K562 (cell line): ENCODE measurements around the gene CPEB1. TPM values are rescaled to one million over a fixed set of nuclear protein-coding genes. Genes with fewer than 3 reads are reported as not detected.

Experiments used
- ATAC-seq: fragments of 200-7000 bp; cut with Tn5 transposase; 3 replicates; pipeline ENCODE4 v1.9.1; 2020; ENCODE audit warnings: moderate library complexity
- BruUV-seq: library from RNA; stranded (reverse); fragments of 400-500 nt; replicated peaks from 2 replicates; lab custom pipeline; 2021; lab: Mats Ljungman, UMichigan
- CTCF ChIA-PET: fragments of 300-600 bp; formaldehyde crosslinking; extraction: SDS; loops from one replicate; lab custom pipeline; 2021; ENCODE audit warnings: low intra/inter-chr PET ratio; lab: Yijun Ruan, JAX
- POLR2A ChIA-PET: fragments of 300-600, 350-650 bp; sonication (Branson Sonifier 250); formaldehyde crosslinking; extraction: SDS; loops from one replicate; lab custom pipeline; 2021; ENCODE audit warnings: antibody characterized with exemption, inconsistent platforms; lab: Yijun Ruan, JAX
- DNase-seq, 4 experiments: peaks; one replicate each; pipeline versions ENCODE4 v3.0.0 to v3.0.0-alpha.2; 2011 to 2018; ENCODE audit warnings: low spot score in 3 of 4, mixed read lengths in 3 of 4; ENCODE audit errors: extremely low read depth in 1 of 4
- FAIRE-seq: peaks from 2 replicates; lab custom pipeline; 2011; peaks lifted over from hg19 to GRCh38; lab: Jason Lieb, UNC
- H2AFZ ChIP-seq: 2 replicates; pipeline ENCODE4 v1.6.0; 2011; ENCODE audit warnings: low read depth, low read length, control low read depth, inconsistent platforms
- H3K27ac ChIP-seq: fragments of 200-600 bp; 3 replicates; pipeline ENCODE4 v1.8.0; 2011; ENCODE audit warnings: low read depth, mild to moderate bottlenecking, control low read depth, inconsistent platforms, low read length, moderate library complexity, mixed read lengths; ENCODE audit errors: extremely low read depth
- H3K27me3 ChIP-seq, 2 experiments: fragments of 300-600 bp in 1 of 2; 2 replicates in 1 of 2; 3 replicates in 1 of 2; pipeline versions ENCODE4 v1.6.0 to v1.8.0; 2011; ENCODE audit warnings: inconsistent platforms in 2 of 2, low read length in 2 of 2, mild to moderate bottlenecking in 1 of 2, mixed read lengths in 1 of 2, moderate library complexity in 1 of 2; ENCODE audit not compliant: control insufficient read depth in 2 of 2, insufficient read depth in 2 of 2
- H3K36me3 ChIP-seq: fragments of 300-600 bp; 3 replicates; pipeline ENCODE4 v1.8.0; 2011; ENCODE audit warnings: mild to moderate bottlenecking, low read length, inconsistent platforms; ENCODE audit not compliant: control insufficient read depth, insufficient read depth
- H3K4me1 ChIP-seq, 2 experiments: fragments of 200-600 bp in 1 of 2; replicated peaks in 1 of 2; 2 replicates in 1 of 2; 3 replicates in 1 of 2; pipeline versions ENCODE4 v1.5.1 to v1.8.0; 2011; ENCODE audit warnings: inconsistent platforms in 2 of 2, low read length in 2 of 2, mild to moderate bottlenecking in 1 of 2, mixed read lengths in 1 of 2, moderate library complexity in 1 of 2; ENCODE audit not compliant: control insufficient read depth in 2 of 2, insufficient read depth in 2 of 2
- H3K4me2 ChIP-seq: 2 replicates; pipeline ENCODE4 v1.6.1; 2011; ENCODE audit warnings: low read length, control low read depth, inconsistent platforms, mixed read lengths; ENCODE audit not compliant: insufficient read depth
- H3K4me3 ChIP-seq: fragments of 200-600 bp; sonication (generic), shearing (Covaris generic); 2 replicates; pipeline ENCODE4 v1.5.1; 2016; ENCODE audit warnings: control low read depth, inconsistent platforms
- H3K79me2 ChIP-seq: fragments of 200-600 bp; 3 replicates; pipeline ENCODE4 v1.8.0; 2011; ENCODE audit warnings: low read length, inconsistent platforms; ENCODE audit not compliant: control insufficient read depth, insufficient read depth
- H3K9ac ChIP-seq, 2 experiments: 2 replicates each; pipeline versions ENCODE4 v1.6.0 to v1.6.1; 2011; ENCODE audit warnings: low read depth in 2 of 2, low read length in 2 of 2, control low read depth in 1 of 2, inconsistent platforms in 1 of 2, mild to moderate bottlenecking in 1 of 2, mixed read lengths in 1 of 2; ENCODE audit not compliant: insufficient read depth in 1 of 2
- H3K9me1 ChIP-seq: one replicate; pipeline ENCODE4 v1.6.0; 2011; ENCODE audit warnings: inconsistent platforms, mild to moderate bottlenecking, low read length, moderate library complexity; ENCODE audit not compliant: control insufficient read depth, insufficient read depth
- H3K9me3 ChIP-seq: replicated peaks from 2 replicates; pipeline ENCODE4 v1.5.1; 2011; ENCODE audit warnings: low read depth, low read length, inconsistent platforms; ENCODE audit not compliant: control insufficient read depth, insufficient read depth
- H4K20me1 ChIP-seq: replicated peaks from 2 replicates; pipeline ENCODE4 v1.6.1; 2011; ENCODE audit warnings: low read length, inconsistent platforms, mixed read lengths; ENCODE audit not compliant: control insufficient read depth, insufficient read depth
- ELK3 ChIP-seq: fragments of 450-650 bp; formaldehyde crosslinking; IDR thresholded peaks from 2 replicates; pipeline ENCODE4 v1.4.0; 2020; ENCODE audit warnings: mild to moderate bottlenecking
- FOXA3 ChIP-seq, 2 experiments: fragments of 450-650 bp in 1 of 2; sonication (generic) in 1 of 2; formaldehyde crosslinking; IDR thresholded peaks in 1 of 2; conservative IDR thresholded peaks in 1 of 2; 2 replicates each; pipeline versions ENCODE4 v1.4.0 to v1.8.0; 2020 to 2022; ENCODE audit warnings: mild to moderate bottlenecking in 2 of 2, missing genetic modification reagents in 1 of 2
- FOXK2 ChIP-seq, 2 experiments: fragments of 450-650 bp; IDR thresholded peaks in 1 of 2; conservative IDR thresholded peaks in 1 of 2; 2 replicates each; pipeline ENCODE4 v1.6.1; 2016; ENCODE audit warnings: low read depth in 2 of 2, mild to moderate bottlenecking in 1 of 2
- LEF1 ChIP-seq: fragments of 450-650 bp; IDR thresholded peaks from 2 replicates; pipeline ENCODE4 v1.6.1; 2016; ENCODE audit warnings: mild to moderate bottlenecking
- NR4A1 ChIP-seq, 2 experiments: fragments of 250-450 bp in 1 of 2; fragments of 450-650 bp in 1 of 2; sonication (Bioruptor Pico) in 1 of 2; IDR thresholded peaks; 2 replicates each; pipeline versions ENCODE4 v1.4.0 to v1.6.1; 2016 to 2020; ENCODE audit warnings: mild to moderate bottlenecking in 2 of 2, missing compliant biosample characterization in 1 of 2, missing genetic modification characterization in 1 of 2, moderate library complexity in 1 of 2
- PHF20 ChIP-seq: fragments of 450-650 bp; IDR thresholded peaks from 2 replicates; pipeline ENCODE4 v1.6.1; 2018; ENCODE audit not compliant: partially characterized antibody
- POLR2AphosphoS5 ChIP-seq: IDR thresholded peaks from 2 replicates; pipeline ENCODE4 v1.6.1; 2011; ENCODE audit warnings: mild to moderate bottlenecking, low read depth, low read length, moderate library complexity; ENCODE audit not compliant: control insufficient read depth, insufficient read depth
- POLR2G ChIP-seq: fragments of 200-400 bp; formaldehyde crosslinking; IDR thresholded peaks from 2 replicates; pipeline ENCODE4 v1.6.1; 2017; ENCODE audit warnings: low read depth, mild to moderate bottlenecking, antibody characterized with exemption, low read length, moderate library complexity
- SAFB2 ChIP-seq: fragments of 200-400 bp; formaldehyde crosslinking; IDR thresholded peaks from 2 replicates; pipeline ENCODE4 v1.6.1; 2018; ENCODE audit warnings: borderline replicate concordance, low read length, low read depth, moderate library complexity; ENCODE audit not compliant: severe bottlenecking
- SMARCC2 ChIP-seq: fragments of 450-650 bp; IDR thresholded peaks from 2 replicates; pipeline ENCODE4 v1.6.1; 2017; ENCODE audit warnings: antibody characterized with exemption, moderate library complexity, mild to moderate bottlenecking, low read depth
- TEAD2 ChIP-seq: fragments of 450-650 bp; IDR thresholded peaks from 2 replicates; pipeline ENCODE4 v1.6.1; 2016; ENCODE audit warnings: missing genetic modification characterization, control low read depth, missing compliant biosample characterization
- THAP12 ChIP-seq: fragments of 250-450 bp; sonication (Bioruptor Pico); IDR thresholded peaks from 2 replicates; pipeline ENCODE4 v1.9.0; 2021; ENCODE audit warnings: mild to moderate bottlenecking, inconsistent platforms
- ZNF124 ChIP-seq: sonication (generic); formaldehyde crosslinking; IDR thresholded peaks from 2 replicates; pipeline ENCODE4 v1.8.1; 2022; ENCODE audit warnings: missing genetic modification reagents
- ZNF644 ChIP-seq: fragments of 200-800 bp; sonication (Bioruptor generic); IDR thresholded peaks from 2 replicates; pipeline ENCODE4 v1.6.1; 2016; ENCODE audit warnings: low read depth, missing genetic modification characterization, missing compliant biosample characterization
- ZNF76 ChIP-seq: fragments of 250-450 bp; sonication (Bioruptor Pico); IDR thresholded peaks from 2 replicates; pipeline ENCODE4 v1.4.0; 2020; ENCODE audit warnings: mild to moderate bottlenecking, moderate library complexity, borderline replicate concordance
- WGBS: fragments of 100-300 bp; shearing (Covaris generic); methylation state at CpG from one replicate; pipeline ENCODE4 v1.1.6; 2016; ENCODE audit warnings: low coverage, mixed read lengths; ENCODE audit not compliant: insufficient coverage; ENCODE audit errors: missing lambda C conversion rate; 5-methylcytosine and 5-hydroxymethylcytosine counted together
- in situ Hi-C: fragments of 300-500 bp; cut with MboI; formaldehyde crosslinking; loops from 4 replicates; pipeline ENCODE4 v1.15.0; 2018; ENCODE audit warnings: inconsistent platforms, mixed read lengths
- intact Hi-C: fragments of 100-400 bp; cut with micrococcal nuclease; formaldehyde crosslinking; loops from 2 replicates; pipeline ENCODE4 v1.14.2; 2022
- polyA plus RNA-seq, 8 experiments: library from polyadenylated mRNA; depleted of rRNA in 4 of 8; stranded (reverse) in 5 of 8; unstranded in 3 of 8; fragments of >200 nt; fragmentation: Nextera tagmentation in 2 of 8; fragmentation: Illumina TruSeq in 1 of 8; extraction: Ambion mirVana in 2 of 8; extraction: Trizol in 1 of 8; gene quantifications; 2 replicates each; pipeline versions ENCODE4 v1.2.1 to v1.2.3, GENCODE V29; 2011 to 2014; ENCODE audit warnings: inconsistent platforms in 1 of 8, missing spikeins in 1 of 8
- total RNA-seq, 7 experiments: library from RNA; depleted of rRNA in 6 of 7; stranded (reverse); fragments of >200 nt in 6 of 7; fragmentation: Illumina TruSeq in 2 of 7; extraction: Trizol in 2 of 7; gene quantifications; 2 replicates each; pipeline versions ENCODE4 v1.2.1 to v1.2.3, GENCODE V29; 2011 to 2021; ENCODE audit warnings: low replicate concordance in 1 of 7

CPEB1 gene
- total and polyA plus RNA-seq, 9 of the 15 experiments (the other 6 are each of a cell fraction or from before 2014, with no cell fraction given): 2.2 to 13.4 (median 9.7) TPM

- ATAC-seq (no peak), FAIRE-seq (no peak), DNase-seq (no peak)
- Histone ChIP-seq H3K27me3 (no peaks in the 10 kb centered on the region), H3K27ac (no peak overlapping the region), H2AFZ (no peak overlapping the region), H4K20me1 (no peaks in the 10 kb centered on the region), H3K4me3 (no peak overlapping the region), H3K4me2 (no peak overlapping the region), H3K36me3 (peaks cover 18% of the 10 kb centered on the region; the same call in 2 of the 3 replicates), H3K9me3 (no peaks in the 10 kb centered on the region), H3K4me1 (no peaks in the 10 kb centered on the region), H3K9ac (no peak overlapping the region), H3K79me2 (no peaks in the 10 kb centered on the region; the same call in 1 of the 3 replicates), H3K9me1 (no peaks in the 10 kb centered on the region)
- in situ Hi-C loops: no loop called here
- 70% methylated on average over 1 of the region's 1 CpG for whole genome bisulfite sequencing
- TF ChIP-seq SAFB2: no peak
- TF ChIP-seq TEAD2 (tag): no peak
- no peak for TF ChIP-seq THAP12
- no peak for TF ChIP-seq ZNF76 (CRISPR knock-in tag)
- TF ChIP-seq ZNF644 (tag): no peak
- no peak for TF ChIP-seq FOXA3 (CRISPR knock-in tag; conservative IDR thresholded peaks at IDR 0.05 in 1 of 2, IDR thresholded peaks at IDR 0.05 in 1 of 2)
- no peak for TF ChIP-seq POLR2AphosphoS5
- TF ChIP-seq POLR2G: no peak
- TF ChIP-seq FOXK2 (conservative IDR thresholded peaks at IDR 0.05 in 1 of 2, IDR thresholded peaks at IDR 0.05 in 1 of 2; ENCODE audit: low read depth in 2 of 2): no peak
- no peak for TF ChIP-seq SMARCC2
- no peak for TF ChIP-seq PHF20
- TF ChIP-seq ELK3: no peak
- TF ChIP-seq LEF1: no peak
- TF ChIP-seq NR4A1 (CRISPR knock-in tag; IDR thresholded peaks at IDR 0.05): no peak
- TF ChIP-seq NR4A1 (tag; IDR thresholded peaks at IDR 0.05): no peak
- no peak for TF ChIP-seq ZNF124
- CTCF ChIA-PET: no interaction called here
- POLR2A ChIA-PET: no interaction called here
- no TSS peak for BruUV-seq
- intact Hi-C loops: no loop called here
Observed at GRCh38 chr15:82599862-82600261, 47.3 kb downstream of the CPEB1 start.
